GM19455 (cell line): Measurements from ENCODE around the gene CD8A.
"Not testable (repeated sequence)": the region's sequence is repeated elsewhere in the genome, so short reads cannot be mapped to it uniquely, and the experiment has no call there.

ENCODE experiments used
- ATAC-seq: cut with Tn5 transposase; IDR thresholded peaks from one replicate; pipeline ENCODE4 v1.9.1; 2021; ENCODE audit not compliant: unreplicated experiment

Gene CD8A

DNA sequence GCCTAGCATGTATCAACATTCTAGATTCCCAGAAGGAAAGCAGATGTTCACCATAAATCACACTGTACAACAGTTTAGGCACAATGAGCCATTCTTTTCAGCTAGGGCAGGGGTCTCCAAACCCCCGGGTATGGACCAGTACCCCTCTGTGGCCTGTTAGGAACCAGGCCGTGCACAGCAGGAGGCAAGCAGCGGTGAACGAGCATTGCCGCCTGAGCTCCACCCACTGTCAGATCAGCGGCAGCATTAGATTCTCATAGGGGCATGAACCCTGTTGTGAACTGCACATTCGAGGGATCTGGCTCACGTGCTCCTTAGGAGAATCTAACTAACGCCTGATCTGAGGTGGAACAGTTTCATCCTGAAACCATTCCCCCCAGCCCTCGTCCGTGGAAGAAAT lies 50.8 kb downstream of the CD8A start:
- not testable (repeated sequence) for ATAC-seq

DNA sequence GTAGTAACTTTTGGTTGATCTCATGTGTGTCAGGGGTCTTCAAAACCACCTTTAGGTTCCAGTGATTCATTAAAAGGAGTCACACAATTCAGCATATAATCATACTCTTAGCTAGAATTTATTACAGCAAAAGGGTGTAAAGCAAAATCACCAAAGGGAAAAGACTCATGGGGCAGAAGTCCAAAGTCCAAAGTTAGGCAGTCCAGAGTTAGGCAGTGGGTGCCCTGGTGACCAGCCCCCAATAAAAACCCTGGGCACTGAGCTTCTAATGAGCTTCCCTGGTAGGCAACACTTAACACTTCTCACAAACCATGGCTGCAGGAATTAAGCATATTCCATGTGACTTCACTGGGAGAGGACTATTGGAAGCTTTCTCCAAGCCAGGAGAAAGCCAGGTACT lies 51.2 kb downstream of the CD8A start:
- not testable (repeated sequence) for ATAC-seq

DNA sequence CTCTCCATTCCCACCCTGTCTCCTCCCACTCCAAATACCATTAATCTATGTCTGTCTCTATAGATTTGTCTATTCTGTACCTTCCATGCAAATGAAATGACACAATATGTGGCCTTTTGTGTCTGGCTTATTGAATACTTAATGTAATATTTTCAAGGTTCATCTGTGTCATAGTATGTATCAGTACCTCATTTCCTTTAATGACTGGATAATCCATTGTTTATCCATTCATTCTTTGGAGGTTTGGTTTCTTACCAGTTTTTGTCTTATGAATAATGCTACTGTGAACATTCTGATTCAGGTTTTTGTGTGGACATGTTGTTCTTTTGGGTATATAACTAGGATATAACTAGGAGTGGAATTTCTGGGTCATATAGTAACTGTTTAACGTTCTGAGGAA lies 55.8 kb downstream of the CD8A start:
- not testable (repeated sequence) for ATAC-seq
